GM13976 (cell line): ENCODE results near the gene CUBN.

Experiments used
- DNase-seq: peaks from one replicate; pipeline ENCODE4 v3.0.0; 2012; ENCODE audit warnings: low spot score
- CTCF ChIP-seq: IDR thresholded peaks from 2 replicates; pipeline ENCODE4 v1.5.1; 2012; ENCODE audit warnings: borderline replicate concordance, mild to moderate bottlenecking; ENCODE audit not compliant: insufficient read depth; ENCODE audit errors: extremely low read depth, missing control alignments, control extremely low read depth
- in situ Hi-C: fragments of 300-500 bp; cut with MboI; formaldehyde crosslinking; loops from one replicate; pipeline ENCODE4 v1.12.0; 2022; ENCODE audit warnings: low sequenced_read_pairs, mixed read lengths, inconsistent platforms; ENCODE audit not compliant: unreplicated experiment

The CUBN gene

GRCh38 chr10:17171141-17171641, 41.6 kb upstream of the CUBN start:
- no peak for TF ChIP-seq CTCF
- no peak for DNase-seq
- in situ Hi-C loops, result no loop called here

GRCh38 chr10:17169803-17170202, 40.2 kb upstream of the CUBN start:
- DNase-seq, result no peak
- in situ Hi-C loops, result no loop called here
- no peak for TF ChIP-seq CTCF

- in situ Hi-C loops, result no loop called here
- no peak for TF ChIP-seq CTCF
- DNase-seq, result no peak
Measured at GRCh38 chr10:17166699-17167098, 37.1 kb upstream of the CUBN start.

GRCh38 chr10:17162828-17163227, 33.2 kb upstream of the CUBN start:
- DNase-seq, result no peak
- no peak for TF ChIP-seq CTCF
- in situ Hi-C loops, result no loop called here

- in situ Hi-C loops, result no loop called here
Measured at GRCh38 chr10:17161775-17162174, 32.2 kb upstream of the CUBN start.

GRCh38 chr10:17157024-17157423, 27.4 kb upstream of the CUBN start:
- in situ Hi-C loops, result no loop called here
- DNase-seq, result no peak
- no peak for TF ChIP-seq CTCF

More at GRCh38 chr10:17161775-17162174, 32.2 kb upstream of the CUBN start:
- no peak for TF ChIP-seq CTCF
- no peak for DNase-seq

- no peak for TF ChIP-seq CTCF
- in situ Hi-C loops, result no loop called here
- DNase-seq, result no peak
Measured at GRCh38 chr10:17155826-17156225, 26.2 kb upstream of the CUBN start.
